Endodermal cell (in vitro differentiated cells): ENCODE measurements around the gene IQCH. TPM values are rescaled to one million over a fixed set of nuclear protein-coding genes. Genes with fewer than 3 reads are reported as not detected.

Experiments used
- DNase-seq: peaks from one replicate; pipeline ENCODE4 v3.0.0-alpha.2; 2017
- H3K27ac ChIP-seq: 2 replicates; pipeline ENCODE4 v1.5.1; 2013; ENCODE audit warnings: mild to moderate bottlenecking, low read depth, low read length, moderate library complexity
- H3K27me3 ChIP-seq: 2 replicates; pipeline ENCODE4 v1.6.1; 2013; ENCODE audit warnings: mild to moderate bottlenecking, low read length, moderate library complexity; ENCODE audit not compliant: insufficient read depth, control insufficient read depth, poor library complexity, severe bottlenecking
- H3K36me3 ChIP-seq: 2 replicates; pipeline ENCODE4 v1.7.0; 2013; ENCODE audit warnings: mild to moderate bottlenecking, low read length, moderate library complexity; ENCODE audit not compliant: control insufficient read depth, insufficient read depth
- H3K4me1 ChIP-seq: one replicate; pipeline ENCODE4 v1.7.0; 2013; ENCODE audit warnings: low read length; ENCODE audit not compliant: control insufficient read depth, insufficient read depth
- H3K4me3 ChIP-seq: 2 replicates; pipeline ENCODE4 v1.5.1; 2013; ENCODE audit warnings: mild to moderate bottlenecking, low read length, moderate library complexity
- H3K9ac ChIP-seq: 2 replicates; pipeline ENCODE4 v1.6.1; 2013; ENCODE audit warnings: mild to moderate bottlenecking, low read length, moderate library complexity; ENCODE audit not compliant: poor library complexity, severe bottlenecking; ENCODE audit errors: extremely low read depth
- H3K9me3 ChIP-seq: 2 replicates; pipeline ENCODE4 v1.6.1; 2013; ENCODE audit warnings: mild to moderate bottlenecking, low read length, moderate library complexity; ENCODE audit not compliant: control insufficient read depth
- H3K27ac Mint-ChIP-seq: 2 replicates; pipeline ENCODE4 v1.8.0; 2020; ENCODE audit warnings: mixed read lengths
- H3K27me3 Mint-ChIP-seq: 2 replicates; pipeline ENCODE4 v1.8.0; 2021; ENCODE audit warnings: mild to moderate bottlenecking, mixed read lengths; ENCODE audit not compliant: insufficient read depth
- H3K36me3 Mint-ChIP-seq: 2 replicates; pipeline ENCODE4 v1.8.0; 2020; ENCODE audit warnings: low read depth, mixed read lengths
- H3K4me1 Mint-ChIP-seq: 2 replicates; pipeline ENCODE4 v1.8.0; 2020; ENCODE audit warnings: mixed read lengths
- H3K4me3 Mint-ChIP-seq: 2 replicates; pipeline ENCODE4 v1.8.0; 2020; ENCODE audit warnings: mild to moderate bottlenecking, moderate library complexity, mixed read lengths
- H3K9me3 Mint-ChIP-seq: 2 replicates; pipeline ENCODE4 v1.8.0; 2020; ENCODE audit warnings: mild to moderate bottlenecking, mixed read lengths
- WGBS, 2 experiments: methylation state at CpG; one replicate each; pipeline versions ENCODE4 v1.1.5 to v1.1.7; 2013; ENCODE audit warnings: missing lambda C conversion rate in 2 of 2, mixed read lengths in 1 of 2; ENCODE audit not compliant: insufficient coverage in 1 of 2, insufficient read length in 1 of 2; 5-methylcytosine and 5-hydroxymethylcytosine counted together
- total RNA-seq, 2 donors: library from RNA; stranded (reverse); fragmentation: NEBNext Ultra II Directional in 1 of 2; extraction: Animal tissue kit (Norgen Biotek cat#: 25700) in 1 of 2; gene quantifications; 2 replicates in 1 of 2; 3 replicates in 1 of 2; pipeline ENCODE4 v1.2.1, GENCODE V29; 2021
- TF ChIP-seq, protein P1 (sequence below): fragments of 200-600 bp; sonication (generic); conservative IDR thresholded peaks from 2 replicates; pipeline ENCODE4 v1.5.0; 2021; ENCODE audit warnings: antibody characterized with exemption, mild to moderate bottlenecking

IQCH gene
- total RNA-seq, 2 donors from 2014 or later, result 6.2 to 12.8 TPM

GRCh38 chr15:67227846-67228245 lies 26.7 kb upstream of the IQCH start:
- DNase-seq, result no peak
- H3K27ac ChIP-seq, result no peak overlapping the region
- TF ChIP-seq, protein P1, sequence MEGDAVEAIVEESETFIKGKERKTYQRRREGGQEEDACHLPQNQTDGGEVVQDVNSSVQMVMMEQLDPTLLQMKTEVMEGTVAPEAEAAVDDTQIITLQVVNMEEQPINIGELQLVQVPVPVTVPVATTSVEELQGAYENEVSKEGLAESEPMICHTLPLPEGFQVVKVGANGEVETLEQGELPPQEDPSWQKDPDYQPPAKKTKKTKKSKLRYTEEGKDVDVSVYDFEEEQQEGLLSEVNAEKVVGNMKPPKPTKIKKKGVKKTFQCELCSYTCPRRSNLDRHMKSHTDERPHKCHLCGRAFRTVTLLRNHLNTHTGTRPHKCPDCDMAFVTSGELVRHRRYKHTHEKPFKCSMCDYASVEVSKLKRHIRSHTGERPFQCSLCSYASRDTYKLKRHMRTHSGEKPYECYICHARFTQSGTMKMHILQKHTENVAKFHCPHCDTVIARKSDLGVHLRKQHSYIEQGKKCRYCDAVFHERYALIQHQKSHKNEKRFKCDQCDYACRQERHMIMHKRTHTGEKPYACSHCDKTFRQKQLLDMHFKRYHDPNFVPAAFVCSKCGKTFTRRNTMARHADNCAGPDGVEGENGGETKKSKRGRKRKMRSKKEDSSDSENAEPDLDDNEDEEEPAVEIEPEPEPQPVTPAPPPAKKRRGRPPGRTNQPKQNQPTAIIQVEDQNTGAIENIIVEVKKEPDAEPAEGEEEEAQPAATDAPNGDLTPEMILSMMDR, result no peak
- no peak overlapping the region for H3K4me3 ChIP-seq
- no peaks in the 10 kb centered on the region for H3K27me3 ChIP-seq
- peaks cover 68% of the 10 kb centered on the region for H3K36me3 ChIP-seq
- Mint-ChIP-seq H3K4me3 (no peak overlapping the region), H3K27me3 (no peaks in the 10 kb centered on the region), H3K36me3 (peaks cover 50% of the 10 kb centered on the region), H3K4me1 (peaks cover 6% of the 10 kb centered on the region), H3K9me3 (no peaks in the 10 kb centered on the region), H3K27ac (no peak overlapping the region)
- H3K9me3 ChIP-seq, result no peaks in the 10 kb centered on the region
- no peak overlapping the region for H3K9ac ChIP-seq
- no peaks in the 10 kb centered on the region for H3K4me1 ChIP-seq
- WGBS, 2 experiments, result 100% methylated on average over 1 of the region's 1 CpG

- Mint-ChIP-seq H3K9me3 (no peaks in the 10 kb centered on the region), H3K4me1 (peaks cover 6% of the 10 kb centered on the region), H3K4me3 (no peak overlapping the region), H3K27me3 (no peaks in the 10 kb centered on the region), H3K27ac (no peak overlapping the region), H3K36me3 (peaks cover 54% of the 10 kb centered on the region)
- H3K27me3 ChIP-seq, result no peaks in the 10 kb centered on the region
- H3K9me3 ChIP-seq, result no peaks in the 10 kb centered on the region
- H3K36me3 ChIP-seq, result peaks cover 72% of the 10 kb centered on the region
- no peak overlapping the region for H3K4me3 ChIP-seq
- H3K4me1 ChIP-seq, result no peaks in the 10 kb centered on the region
- H3K27ac ChIP-seq, result no peak overlapping the region
- 86 to 100% methylated on average over 1 of the region's 1 CpG for WGBS, 2 experiments
- no peak overlapping the region for H3K9ac ChIP-seq
- TF ChIP-seq, protein P1, result no peak
- DNase-seq, result no peak
These were observed 26.3 kb upstream of the IQCH start for GRCh38 chr15:67228286-67228685.

- Histone ChIP-seq H3K9me3 (no peaks in the 10 kb centered on the region), H3K27ac (no peak overlapping the region), H3K27me3 (no peaks in the 10 kb centered on the region), H3K4me1 (no peaks in the 10 kb centered on the region), H3K9ac (no peak overlapping the region), H3K36me3 (peaks cover 86% of the 10 kb centered on the region), H3K4me3 (no peak overlapping the region)
- Mint-ChIP-seq H3K36me3 (peaks cover 70% of the 10 kb centered on the region), H3K4me1 (peaks cover 6% of the 10 kb centered on the region), H3K27me3 (no peaks in the 10 kb centered on the region), H3K9me3 (no peaks in the 10 kb centered on the region), H3K27ac (no peak overlapping the region), H3K4me3 (no peak overlapping the region)
- WGBS, 2 experiments, result 99 to 100% methylated on average over 2 of the region's 2 CpGs
- TF ChIP-seq, protein P1, result no peak
- DNase-seq, result no peak
These were observed 24.1 kb upstream of the IQCH start for GRCh38 chr15:67230504-67230903.
